Measurements from ENCODE around the gene GJC2.

- TF ChIP-seq, protein P1, sequence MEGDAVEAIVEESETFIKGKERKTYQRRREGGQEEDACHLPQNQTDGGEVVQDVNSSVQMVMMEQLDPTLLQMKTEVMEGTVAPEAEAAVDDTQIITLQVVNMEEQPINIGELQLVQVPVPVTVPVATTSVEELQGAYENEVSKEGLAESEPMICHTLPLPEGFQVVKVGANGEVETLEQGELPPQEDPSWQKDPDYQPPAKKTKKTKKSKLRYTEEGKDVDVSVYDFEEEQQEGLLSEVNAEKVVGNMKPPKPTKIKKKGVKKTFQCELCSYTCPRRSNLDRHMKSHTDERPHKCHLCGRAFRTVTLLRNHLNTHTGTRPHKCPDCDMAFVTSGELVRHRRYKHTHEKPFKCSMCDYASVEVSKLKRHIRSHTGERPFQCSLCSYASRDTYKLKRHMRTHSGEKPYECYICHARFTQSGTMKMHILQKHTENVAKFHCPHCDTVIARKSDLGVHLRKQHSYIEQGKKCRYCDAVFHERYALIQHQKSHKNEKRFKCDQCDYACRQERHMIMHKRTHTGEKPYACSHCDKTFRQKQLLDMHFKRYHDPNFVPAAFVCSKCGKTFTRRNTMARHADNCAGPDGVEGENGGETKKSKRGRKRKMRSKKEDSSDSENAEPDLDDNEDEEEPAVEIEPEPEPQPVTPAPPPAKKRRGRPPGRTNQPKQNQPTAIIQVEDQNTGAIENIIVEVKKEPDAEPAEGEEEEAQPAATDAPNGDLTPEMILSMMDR (IDR thresholded peaks at IDR 0.05) = no peak
- no peak for TF ChIP-seq POLR2A (IDR thresholded peaks at IDR 0.05)
Observed at GRCh38 chr1:228194436-228194835, 44.7 kb downstream of the GJC2 start.

Data from Peyer's patch (tissue), 4 donors.